Stimulated activated naive CD8-positive, alpha-beta T cell treated with anti-CD3 and anti-CD28 coated beads, Interleukin-15, amount 100 ng/mL, for 72 hours (primary cell): Measurements from ENCODE around the gene INO80B.
"Not testable (repeated sequence)": the region's sequence is repeated elsewhere in the genome, so short reads cannot be mapped to it uniquely, and the experiment has no call there.

Source experiments
- ATAC-seq: fragments of 150-1000 bp; cut with Tn5 transposase; 2 replicates; pipeline ENCODE4 v1.10.0; 2021; ENCODE audit warnings: mild to moderate bottlenecking, moderate library complexity
- DNase-seq, 2 donors: peaks; one replicate each; pipeline ENCODE4 v3.0.0; 2021 to 2022
- H3K27ac Mint-ChIP-seq, 2 donors: one replicate each; pipeline ENCODE4 v1.8.0; 2022; ENCODE audit warnings: mild to moderate bottlenecking in 2 of 2, mixed read lengths in 2 of 2, moderate library complexity in 2 of 2
- H3K27me3 Mint-ChIP-seq: one replicate; pipeline ENCODE4 v1.8.0; 2022; ENCODE audit warnings: mixed read lengths
- H3K4me1 Mint-ChIP-seq: one replicate; pipeline ENCODE4 v1.8.0; 2022; ENCODE audit warnings: mild to moderate bottlenecking, mixed read lengths
- H3K4me3 Mint-ChIP-seq, 2 donors: one replicate each; pipeline ENCODE4 v1.8.0; 2022; ENCODE audit warnings: mild to moderate bottlenecking in 2 of 2, mixed read lengths in 2 of 2, moderate library complexity in 1 of 2
- H3K9me3 Mint-ChIP-seq, 2 donors: one replicate each; pipeline ENCODE4 v1.8.0; 2022; ENCODE audit warnings: mixed read lengths in 2 of 2

Gene INO80B

GRCh38 chr2:74454654-74455511 is at the start of gene INO80B:
INO80B (plus strand) TSS chr2:74455087; CDS start chr2:74455117, 30 bp downstream.
- Mint-ChIP-seq H3K4me1 (peaks cover 52% of the 10 kb centered on the region), H3K4me3 (peak within 1 kb of the TSS; percentile 89 to 99), H3K27ac (peak within 1 kb of the TSS; percentile 89 to 98), H3K27me3 (no peaks in the 10 kb centered on the region), H3K9me3 (no peaks in the 10 kb centered on the region)
- DNase-seq, result peak; percentile 99
- peak; percentile 56 for ATAC-seq

GRCh38 chr2:74406035-74406434 is 48.9 kb upstream of the INO80B start:
- DNase-seq (no peak), ATAC-seq (peak; percentile 55)
- Mint-ChIP-seq H3K4me1 (no peaks in the 10 kb centered on the region), H3K4me3 (no peak overlapping the region), H3K27me3 (peaks cover 8% of the 10 kb centered on the region), H3K27ac (no peak overlapping the region), H3K9me3 (no peaks in the 10 kb centered on the region)

- Mint-ChIP-seq H3K27ac (no peak overlapping the region), H3K4me3 (no peak overlapping the region), H3K4me1 (no peaks in the 10 kb centered on the region), H3K27me3 (peaks cover 8% of the 10 kb centered on the region), H3K9me3 (no peaks in the 10 kb centered on the region)
- DNase-seq (no peak), ATAC-seq (no peak)
Measured at GRCh38 chr2:74407682-74408081, 47.2 kb upstream of the INO80B start.

GRCh38 chr2:74413001-74413698 is 41.7 kb upstream of the INO80B start:
- Mint-ChIP-seq H3K4me1 (peaks cover 38% of the 10 kb centered on the region), H3K27ac (no peak overlapping the region), H3K27me3 (peaks cover 22% of the 10 kb centered on the region), H3K4me3 (no peak overlapping the region), H3K9me3 (no peaks in the 10 kb centered on the region)
- ATAC-seq (no peak), DNase-seq (no peak)

- H3K27ac Mint-ChIP-seq, result peak overlapping the region in 1 of 2 donors; percentile 87
- H3K9me3 Mint-ChIP-seq, result no peaks in the 10 kb centered on the region
- peak overlapping the region; percentile 76 to 93 for H3K4me3 Mint-ChIP-seq
- peaks cover 38% of the 10 kb centered on the region for H3K4me1 Mint-ChIP-seq
- no peak for ATAC-seq
- no peak for DNase-seq
- H3K27me3 Mint-ChIP-seq, result peaks cover 17% of the 10 kb centered on the region
Measured at GRCh38 chr2:74414441-74414840, 40.4 kb upstream of the INO80B start.

- peaks cover 17% of the 10 kb centered on the region for H3K27me3 Mint-ChIP-seq
- DNase-seq (peak in 1 of 2 donors; percentile 34), ATAC-seq (peak; percentile 62)
- H3K4me1 Mint-ChIP-seq, result peaks cover 43% of the 10 kb centered on the region
- H3K9me3 Mint-ChIP-seq, result no peaks in the 10 kb centered on the region
- H3K4me3 Mint-ChIP-seq, result peak overlapping the region; percentile 76 to 93
- peak overlapping the region in 1 of 2 donors; percentile 40 for H3K27ac Mint-ChIP-seq
Measured at GRCh38 chr2:74414881-74415761, 39.8 kb upstream of the INO80B start.

- Mint-ChIP-seq H3K27me3 (peaks cover 17% of the 10 kb centered on the region), H3K27ac (peak overlapping the region in 1 of 2 donors; percentile 77), H3K4me1 (peaks cover 49% of the 10 kb centered on the region), H3K9me3 (no peaks in the 10 kb centered on the region), H3K4me3 (peak overlapping the region; percentile 57 to 93)
- no peak for ATAC-seq
- DNase-seq, result no peak
Measured at GRCh38 chr2:74415762-74416395, 39.0 kb upstream of the INO80B start.

- H3K27me3 Mint-ChIP-seq, result peaks cover 17% of the 10 kb centered on the region
- H3K4me1 Mint-ChIP-seq, result peaks cover 55% of the 10 kb centered on the region
- H3K9me3 Mint-ChIP-seq, result no peaks in the 10 kb centered on the region
- H3K4me3 Mint-ChIP-seq, result peak overlapping the region in 1 of 2 donors; percentile 93
- no peak overlapping the region for H3K27ac Mint-ChIP-seq
- ATAC-seq (no peak), DNase-seq (no peak)
Measured at GRCh38 chr2:74416778-74417177, 38.1 kb upstream of the INO80B start.

- H3K9me3 Mint-ChIP-seq, result no peaks in the 10 kb centered on the region
- ATAC-seq, result no peak
- peaks cover 17% of the 10 kb centered on the region for H3K27me3 Mint-ChIP-seq
- no peak overlapping the region for H3K4me3 Mint-ChIP-seq
- H3K4me1 Mint-ChIP-seq, result peaks cover 57% of the 10 kb centered on the region
- no peak for DNase-seq
- no peak overlapping the region for H3K27ac Mint-ChIP-seq
Measured at GRCh38 chr2:74417197-74417596, 37.7 kb upstream of the INO80B start.

- no peak overlapping the region for H3K27ac Mint-ChIP-seq
- DNase-seq, result no peak
- no peaks in the 10 kb centered on the region for H3K9me3 Mint-ChIP-seq
- ATAC-seq, result no peak
- no peak overlapping the region for H3K4me3 Mint-ChIP-seq
- peaks cover 17% of the 10 kb centered on the region for H3K27me3 Mint-ChIP-seq
- H3K4me1 Mint-ChIP-seq, result peaks cover 62% of the 10 kb centered on the region
Measured at GRCh38 chr2:74417763-74418162, 37.1 kb upstream of the INO80B start.

- DNase-seq (no peak), ATAC-seq (no peak)
- H3K27me3 Mint-ChIP-seq, result peaks cover 15% of the 10 kb centered on the region
- no peaks in the 10 kb centered on the region for H3K9me3 Mint-ChIP-seq
- peaks cover 66% of the 10 kb centered on the region for H3K4me1 Mint-ChIP-seq
- no peak overlapping the region for H3K4me3 Mint-ChIP-seq
- no peak overlapping the region for H3K27ac Mint-ChIP-seq
Measured at GRCh38 chr2:74418312-74418711, 36.6 kb upstream of the INO80B start.

- no peak overlapping the region for H3K4me3 Mint-ChIP-seq
- no peak overlapping the region for H3K27ac Mint-ChIP-seq
- peaks cover 4% of the 10 kb centered on the region for H3K27me3 Mint-ChIP-seq
- H3K4me1 Mint-ChIP-seq, result peaks cover 61% of the 10 kb centered on the region
- no peaks in the 10 kb centered on the region for H3K9me3 Mint-ChIP-seq
- ATAC-seq, result no peak
- no peak for DNase-seq
Measured at GRCh38 chr2:74419345-74419744, 35.5 kb upstream of the INO80B start.

- Mint-ChIP-seq H3K4me3 (peak overlapping the region; percentile 11 to 16), H3K27ac (peak overlapping the region in 1 of 2 donors; percentile 28), H3K4me1 (peaks cover 55% of the 10 kb centered on the region), H3K27me3 (no peaks in the 10 kb centered on the region), H3K9me3 (no peaks in the 10 kb centered on the region)
- no peak for DNase-seq
- ATAC-seq, result no peak
Measured at GRCh38 chr2:74420006-74420405, 34.9 kb upstream of the INO80B start.

- Mint-ChIP-seq H3K4me1 (peaks cover 50% of the 10 kb centered on the region), H3K27ac (peak overlapping the region; percentile 85 to 100), H3K4me3 (peak overlapping the region; percentile 98 to 100)
- not testable (repeated sequence) for ATAC-seq, H3K27me3 Mint-ChIP-seq, DNase-seq, H3K9me3 Mint-ChIP-seq
Measured at GRCh38 chr2:74420443-74421103, 34.3 kb upstream of the INO80B start.
